ENCODE data around the gene MUC5B.

DNA sequence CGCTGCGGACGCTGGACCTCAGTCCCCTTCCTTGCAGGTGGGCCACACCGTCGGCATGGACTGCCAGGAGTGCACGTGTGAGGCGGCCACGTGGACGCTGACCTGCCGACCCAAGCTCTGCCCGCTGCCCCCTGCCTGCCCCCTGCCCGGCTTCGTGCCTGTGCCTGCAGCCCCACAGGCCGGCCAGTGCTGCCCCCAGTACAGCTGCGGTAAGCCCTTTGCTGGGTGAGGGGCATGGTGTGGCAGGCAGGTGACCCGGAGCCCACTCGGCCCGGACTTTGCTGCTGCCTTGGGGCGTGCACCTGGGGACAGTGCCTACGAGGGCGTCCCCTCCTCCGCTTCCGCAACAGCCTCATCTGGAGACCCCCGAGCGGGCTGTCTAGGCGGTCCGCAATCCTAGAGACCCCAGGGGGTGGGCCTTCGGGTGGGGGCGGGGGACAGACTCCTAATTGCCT, 25.4 kb upstream of the MUC5B start:
- TF ChIP-seq POLR2AphosphoS5 (IDR thresholded peaks at IDR 0.05; ENCODE audit: low read depth, low read length) (no peak), SIN3A (IDR thresholded peaks at IDR 0.05; ENCODE audit: borderline replicate concordance, insufficient read depth, low read length) (no peak)
- TF ChIP-seq, protein P1, sequence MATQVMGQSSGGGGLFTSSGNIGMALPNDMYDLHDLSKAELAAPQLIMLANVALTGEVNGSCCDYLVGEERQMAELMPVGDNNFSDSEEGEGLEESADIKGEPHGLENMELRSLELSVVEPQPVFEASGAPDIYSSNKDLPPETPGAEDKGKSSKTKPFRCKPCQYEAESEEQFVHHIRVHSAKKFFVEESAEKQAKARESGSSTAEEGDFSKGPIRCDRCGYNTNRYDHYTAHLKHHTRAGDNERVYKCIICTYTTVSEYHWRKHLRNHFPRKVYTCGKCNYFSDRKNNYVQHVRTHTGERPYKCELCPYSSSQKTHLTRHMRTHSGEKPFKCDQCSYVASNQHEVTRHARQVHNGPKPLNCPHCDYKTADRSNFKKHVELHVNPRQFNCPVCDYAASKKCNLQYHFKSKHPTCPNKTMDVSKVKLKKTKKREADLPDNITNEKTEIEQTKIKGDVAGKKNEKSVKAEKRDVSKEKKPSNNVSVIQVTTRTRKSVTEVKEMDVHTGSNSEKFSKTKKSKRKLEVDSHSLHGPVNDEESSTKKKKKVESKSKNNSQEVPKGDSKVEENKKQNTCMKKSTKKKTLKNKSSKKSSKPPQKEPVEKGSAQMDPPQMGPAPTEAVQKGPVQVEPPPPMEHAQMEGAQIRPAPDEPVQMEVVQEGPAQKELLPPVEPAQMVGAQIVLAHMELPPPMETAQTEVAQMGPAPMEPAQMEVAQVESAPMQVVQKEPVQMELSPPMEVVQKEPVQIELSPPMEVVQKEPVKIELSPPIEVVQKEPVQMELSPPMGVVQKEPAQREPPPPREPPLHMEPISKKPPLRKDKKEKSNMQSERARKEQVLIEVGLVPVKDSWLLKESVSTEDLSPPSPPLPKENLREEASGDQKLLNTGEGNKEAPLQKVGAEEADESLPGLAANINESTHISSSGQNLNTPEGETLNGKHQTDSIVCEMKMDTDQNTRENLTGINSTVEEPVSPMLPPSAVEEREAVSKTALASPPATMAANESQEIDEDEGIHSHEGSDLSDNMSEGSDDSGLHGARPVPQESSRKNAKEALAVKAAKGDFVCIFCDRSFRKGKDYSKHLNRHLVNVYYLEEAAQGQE (IDR thresholded peaks at IDR 0.05; ENCODE audit: insufficient read depth in 1 of 2, low read depth in 2 of 2, low read length in 2 of 2): no peak
